Left lung (tissue), 14 donors: Measurements from ENCODE around the gene SLC35A1. TPM values are rescaled to one million over a fixed set of nuclear protein-coding genes. Genes with fewer than 3 reads are reported as not detected.

ENCODE experiments used
- ATAC-seq: fragments of 200-7000 bp; cut with Tn5 transposase; one replicate; pipeline ENCODE4 v1.9.1; 2020; ENCODE audit warnings: moderate library complexity
- DNase-seq, 4 donors: peaks; one replicate each; pipeline ENCODE4 v3.0.0-alpha.2; 2013 to 2020
- H3K27ac ChIP-seq, 2 donors: fragments of 200-600 bp; sonication (generic) in 1 of 2; one replicate each; pipeline versions ENCODE4 v1.5.0 to v1.8.0; 2020 to 2021
- H3K27me3 ChIP-seq, 2 donors: fragments of 200-600 bp; sonication (generic) in 1 of 2; one replicate each; pipeline versions ENCODE4 v1.5.0 to v1.8.0; 2020 to 2021
- H3K36me3 ChIP-seq, 2 donors: fragments of 200-600 bp; sonication (generic) in 1 of 2; one replicate each; pipeline versions ENCODE4 v1.5.0 to v1.8.0; 2020 to 2021
- H3K4me1 ChIP-seq, 2 donors: fragments of 200-600 bp; one replicate each; pipeline ENCODE4 v1.8.0; 2021
- H3K4me3 ChIP-seq, 2 donors: fragments of 200-600 bp; sonication (generic) in 1 of 2; one replicate each; pipeline versions ENCODE4 v1.5.0 to v1.8.0; 2020 to 2021; ENCODE audit warnings: mild to moderate bottlenecking in 1 of 2
- H3K9me3 ChIP-seq, 2 donors: fragments of 200-600 bp; sonication (generic) in 1 of 2; one replicate each; pipeline versions ENCODE4 v1.5.0 to v1.8.0; 2020 to 2021
- intact Hi-C, 2 donors: fragments of 100-400 bp; cut with DNase I; formaldehyde crosslinking; loops; one replicate each; pipeline versions ENCODE4 v1.11.2 to v1.14.2; 2022
- long read RNA-seq, 12 donors: library from polyadenylated mRNA in 2 of 12; unstranded in 2 of 12; transcript quantifications; one replicate each; pipeline ENCODE4 v2.0.0 and lab custom pipeline, GENCODE V29; 2019 to 2026
- polyA plus RNA-seq, 6 donors: library from polyadenylated mRNA; unstranded; fragments of 120-200 nt; gene quantifications; one replicate each; pipeline ENCODE4 v1.2.1, GENCODE V29; 2013; ENCODE audit not compliant: insufficient read length in 6 of 6
- total RNA-seq, 2 donors: library from RNA; stranded (reverse); fragmentation: NEBNext Ultra II Directional; extraction: Animal tissue kit (Norgen Biotek cat#: 25700); gene quantifications; one replicate each; pipeline ENCODE4 v1.2.1, GENCODE V29; 2021
- TF ChIP-seq, protein P1 (sequence below), 2 donors: fragments of 200-600 bp; sonication (generic) in 1 of 2; IDR thresholded peaks; one replicate each; pipeline versions ENCODE4 v1.5.0 to v1.8.0; 2021; ENCODE audit warnings: antibody characterized with exemption in 2 of 2
- donor health status: DM: no; HTN: yes; CAD: no.
- donor health status: DM: no; HTN: no; CAD: no.

SLC35A1 gene, protein sequence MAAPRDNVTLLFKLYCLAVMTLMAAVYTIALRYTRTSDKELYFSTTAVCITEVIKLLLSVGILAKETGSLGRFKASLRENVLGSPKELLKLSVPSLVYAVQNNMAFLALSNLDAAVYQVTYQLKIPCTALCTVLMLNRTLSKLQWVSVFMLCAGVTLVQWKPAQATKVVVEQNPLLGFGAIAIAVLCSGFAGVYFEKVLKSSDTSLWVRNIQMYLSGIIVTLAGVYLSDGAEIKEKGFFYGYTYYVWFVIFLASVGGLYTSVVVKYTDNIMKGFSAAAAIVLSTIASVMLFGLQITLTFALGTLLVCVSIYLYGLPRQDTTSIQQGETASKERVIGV
- total RNA-seq (10 to 100 TPM; 32.0 to 37.0 TPM), polyA plus RNA-seq (10 to 100 TPM; 52.2 to 64.1 (median 55.4) TPM)
- long read RNA-seq, donor 1, transcript SLC35A1-201 (8 exons, 1,851 nt): major isoform, 9 of 9 reads
- long read RNA-seq, donor 1, partial matches to known transcripts: 0 of 9 reads
- long read RNA-seq, donor 1, other reads (novel, unspliced or antisense): 0 of 9 reads
- long read RNA-seq, donor 2, transcript SLC35A1-201 (8 exons, 1,851 nt): major isoform, 9 of 9 reads
- long read RNA-seq, donor 2, partial matches to known transcripts: 0 of 9 reads
- long read RNA-seq, donor 2, other reads (novel, unspliced or antisense): 0 of 9 reads
- long read RNA-seq, donor 3, transcript SLC35A1-201 (8 exons, 1,851 nt): major isoform, 9 of 15 reads
- long read RNA-seq, donor 3, partial matches to known transcripts: 6 of 15 reads
- long read RNA-seq, donor 3, other reads (novel, unspliced or antisense): 0 of 15 reads
- long read RNA-seq, donor 4, transcript SLC35A1-201 (8 exons, 1,851 nt): major isoform, 8 of 13 reads
- long read RNA-seq, donor 4, partial matches to known transcripts: 1 of 13 reads
- long read RNA-seq, donor 4, other reads (novel, unspliced or antisense): 4 of 13 reads
- long read RNA-seq, donor 5, transcript SLC35A1-201 (8 exons, 1,851 nt): major isoform, 10 of 10 reads
- long read RNA-seq, donor 5, partial matches to known transcripts: 0 of 10 reads
- long read RNA-seq, donor 5, other reads (novel, unspliced or antisense): 0 of 10 reads
- long read RNA-seq, donor 6, transcript SLC35A1-201 (8 exons, 1,851 nt): major isoform, 12 of 26 reads
- long read RNA-seq, donor 6, partial matches to known transcripts: 14 of 26 reads
- long read RNA-seq, donor 6, other reads (novel, unspliced or antisense): 0 of 26 reads
- long read RNA-seq, donor 7, transcript SLC35A1-201 (8 exons, 1,851 nt): major isoform, 18 of 18 reads
- long read RNA-seq, donor 7, partial matches to known transcripts: 0 of 18 reads
- long read RNA-seq, donor 7, other reads (novel, unspliced or antisense): 0 of 18 reads
- long read RNA-seq, donor 8, transcript SLC35A1-201 (8 exons, 1,851 nt): major isoform, 13 of 73 reads
- long read RNA-seq, donor 8, partial matches to known transcripts: 53 of 73 reads
- long read RNA-seq, donor 8, other reads (novel, unspliced or antisense): 7 of 73 reads
- long read RNA-seq, donor 9: 0 reads
- long read RNA-seq, donor 10, transcript SLC35A1-201 (8 exons, 1,851 nt): major isoform, 6 of 10 reads
- long read RNA-seq, donor 10, partial matches to known transcripts: 0 of 10 reads
- long read RNA-seq, donor 10, other reads (novel, unspliced or antisense): 4 of 10 reads
- long read RNA-seq, donor 11, transcript SLC35A1-201 (8 exons, 1,851 nt): major isoform, 8 of 18 reads
- long read RNA-seq, donor 11, partial matches to known transcripts: 10 of 18 reads
- long read RNA-seq, donor 11, other reads (novel, unspliced or antisense): 0 of 18 reads
- long read RNA-seq, donor 12, transcript SLC35A1-201 (8 exons, 1,851 nt): major isoform, 12 of 18 reads
- long read RNA-seq, donor 12, partial matches to known transcripts: 6 of 18 reads
- long read RNA-seq, donor 12, other reads (novel, unspliced or antisense): 0 of 18 reads

DNA sequence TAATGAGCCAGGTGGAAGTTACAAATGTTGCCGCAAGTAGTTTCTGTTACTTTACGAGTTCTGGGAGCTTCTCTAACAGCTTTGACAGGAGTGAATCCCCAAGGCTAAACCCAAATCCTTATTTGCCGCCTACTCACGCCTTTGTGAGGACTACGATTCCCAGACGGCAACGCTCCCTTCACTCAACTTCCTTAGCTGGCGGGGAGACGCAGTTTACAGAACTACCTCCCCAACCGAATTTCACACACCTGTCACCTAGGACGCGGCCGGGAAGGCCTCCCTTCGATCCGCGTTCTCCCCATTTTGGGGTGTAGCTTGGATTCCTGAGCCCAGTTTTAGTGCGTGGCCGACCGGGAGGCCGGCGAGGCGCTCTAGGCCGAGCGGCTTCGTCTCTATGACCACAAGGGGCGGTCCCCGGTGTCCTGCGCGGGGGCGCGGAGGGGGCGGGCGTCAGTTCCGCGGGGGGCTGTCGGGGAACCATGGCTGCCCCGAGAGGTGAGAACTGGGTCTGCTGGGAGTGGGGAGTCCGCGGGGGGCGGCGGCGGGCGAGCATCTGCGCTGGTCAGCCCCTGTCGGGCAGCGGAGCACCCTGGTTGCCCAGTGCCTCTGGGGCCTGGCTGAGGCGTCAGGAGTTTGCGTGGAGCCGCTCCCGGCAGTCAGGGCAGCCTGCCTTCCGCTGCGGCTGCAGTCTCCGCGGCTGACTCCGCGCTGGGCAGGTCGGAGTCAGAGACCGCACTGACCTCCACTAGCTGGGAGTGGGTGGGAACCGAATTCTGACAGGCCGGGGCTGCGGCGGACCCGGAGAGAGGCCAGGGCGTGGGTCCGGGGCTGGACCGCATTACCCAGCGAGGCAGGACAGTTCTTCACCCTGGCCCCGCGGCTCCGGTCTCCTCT is at the start of gene SLC35A1:
Gene SLC35A1 (plus strand): TSS at position 450 of the 894 bp plus-strand sequence. CDS start 30 bp downstream, at position 480.
- peak; percentile 89 to 95 (median 90) for DNase-seq
- peaks cover 0 to 3% of the 10 kb centered on the region in 2 donors for H3K36me3 ChIP-seq
- H3K9me3 ChIP-seq: no peaks in the 10 kb centered on the region
- H3K27ac ChIP-seq: peak within 1 kb of the TSS; percentile 89 to 91
- peak within 1 kb of the TSS; percentile 69 to 95 for H3K4me3 ChIP-seq
- peaks cover 0 to 23% of the 10 kb centered on the region in 2 donors for H3K4me1 ChIP-seq
- intact Hi-C loops: no loop called here
- TF ChIP-seq, protein P1, sequence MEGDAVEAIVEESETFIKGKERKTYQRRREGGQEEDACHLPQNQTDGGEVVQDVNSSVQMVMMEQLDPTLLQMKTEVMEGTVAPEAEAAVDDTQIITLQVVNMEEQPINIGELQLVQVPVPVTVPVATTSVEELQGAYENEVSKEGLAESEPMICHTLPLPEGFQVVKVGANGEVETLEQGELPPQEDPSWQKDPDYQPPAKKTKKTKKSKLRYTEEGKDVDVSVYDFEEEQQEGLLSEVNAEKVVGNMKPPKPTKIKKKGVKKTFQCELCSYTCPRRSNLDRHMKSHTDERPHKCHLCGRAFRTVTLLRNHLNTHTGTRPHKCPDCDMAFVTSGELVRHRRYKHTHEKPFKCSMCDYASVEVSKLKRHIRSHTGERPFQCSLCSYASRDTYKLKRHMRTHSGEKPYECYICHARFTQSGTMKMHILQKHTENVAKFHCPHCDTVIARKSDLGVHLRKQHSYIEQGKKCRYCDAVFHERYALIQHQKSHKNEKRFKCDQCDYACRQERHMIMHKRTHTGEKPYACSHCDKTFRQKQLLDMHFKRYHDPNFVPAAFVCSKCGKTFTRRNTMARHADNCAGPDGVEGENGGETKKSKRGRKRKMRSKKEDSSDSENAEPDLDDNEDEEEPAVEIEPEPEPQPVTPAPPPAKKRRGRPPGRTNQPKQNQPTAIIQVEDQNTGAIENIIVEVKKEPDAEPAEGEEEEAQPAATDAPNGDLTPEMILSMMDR (IDR thresholded peaks at IDR 0.05): peak in 1 of 2 donors; percentile 46
- ATAC-seq: peak; percentile 99
- H3K27me3 ChIP-seq: no peaks in the 10 kb centered on the region

DNA sequence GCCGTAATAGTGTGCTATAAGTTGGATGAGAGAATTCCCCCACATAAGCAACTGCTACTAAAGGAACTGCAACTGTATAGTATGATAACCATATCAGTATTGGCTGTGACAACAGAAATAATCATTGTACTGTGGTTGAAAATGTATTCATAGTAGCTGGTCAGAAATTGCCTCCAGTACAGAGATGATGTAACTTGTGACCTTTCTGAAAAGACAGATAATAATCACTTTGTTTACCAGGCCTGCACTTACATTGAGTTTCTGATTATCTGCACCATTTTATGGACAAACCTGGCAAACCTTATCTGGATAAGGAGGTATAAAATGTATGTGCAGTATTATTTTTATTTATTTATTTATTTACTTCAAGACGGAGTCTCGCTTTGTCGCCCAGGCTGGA is 46.0 kb upstream of the SLC35A1 start:
- Histone ChIP-seq H3K4me1 (no peaks in the 10 kb centered on the region), H3K4me3 (no peak overlapping the region), H3K27ac (no peak overlapping the region), H3K27me3 (no peaks in the 10 kb centered on the region), H3K9me3 (no peaks in the 10 kb centered on the region), H3K36me3 (no peaks in the 10 kb centered on the region)
- no peak for ATAC-seq
- intact Hi-C loops: no loop called here
- TF ChIP-seq, protein P1 (IDR thresholded peaks at IDR 0.05): no peak
- no peak for DNase-seq

DNA sequence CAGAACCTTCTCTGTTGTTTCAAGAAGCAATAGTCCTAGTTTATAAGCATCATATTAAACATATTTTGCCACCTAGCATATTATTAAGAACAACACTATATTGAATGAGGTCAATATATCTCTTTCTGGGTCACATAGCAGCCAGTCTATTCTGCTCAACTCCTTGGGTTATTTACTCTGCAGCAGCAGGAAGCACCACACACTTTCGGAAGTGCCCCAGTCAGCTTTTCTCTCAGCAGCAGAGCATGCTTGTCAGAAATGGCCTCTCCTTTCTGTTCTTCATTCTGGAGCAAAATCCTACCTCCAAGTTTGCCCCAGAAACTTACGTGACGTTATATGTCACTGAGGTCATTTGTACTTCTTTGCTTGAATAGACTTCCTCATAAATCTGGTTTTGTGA is 42.3 kb upstream of the SLC35A1 start:
- Histone ChIP-seq H3K9me3 (no peaks in the 10 kb centered on the region), H3K27ac (no peak overlapping the region), H3K4me1 (no peaks in the 10 kb centered on the region), H3K4me3 (no peak overlapping the region), H3K36me3 (no peaks in the 10 kb centered on the region), H3K27me3 (no peaks in the 10 kb centered on the region)
- intact Hi-C loops: no loop called here
- DNase-seq: no peak
- TF ChIP-seq, protein P1 (IDR thresholded peaks at IDR 0.05): no peak
- ATAC-seq: no peak
